ENCODE data around the gene FAM32A. TPM values are rescaled to one million over a fixed set of nuclear protein-coding genes. Genes with fewer than 3 reads are reported as not detected.

FAM32A gene
- total RNA-seq, 1 donor from 2014 or later, result 74.4 TPM

DNA sequence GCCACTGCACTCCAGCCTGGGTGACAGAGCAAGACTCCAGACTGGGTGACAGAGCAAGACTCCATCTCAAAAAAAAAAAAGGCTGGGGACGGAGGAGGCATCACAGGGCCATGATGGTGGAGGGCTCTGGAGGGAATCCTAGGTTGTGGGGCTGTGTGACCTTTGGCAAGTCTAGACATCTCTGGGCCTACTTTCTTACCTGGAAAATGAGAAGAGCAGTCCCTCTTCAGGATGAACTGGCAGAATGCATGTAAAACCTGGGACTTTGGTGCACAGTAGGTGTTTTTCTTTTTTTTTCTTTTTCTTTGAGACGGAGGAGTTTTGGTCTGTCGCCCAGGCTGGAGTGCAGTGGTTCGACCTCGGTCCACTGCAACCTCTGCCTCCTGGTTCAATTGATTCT lies 25.6 kb upstream of the FAM32A start:
- DNase-seq (ENCODE audit: low spot score in 2 of 2), result no peak
- H3K36me3 ChIP-seq, result no peaks in the 10 kb centered on the region
- intact Hi-C loops (cut with DNase I), result no loop called here
- TF ChIP-seq, protein P1, sequence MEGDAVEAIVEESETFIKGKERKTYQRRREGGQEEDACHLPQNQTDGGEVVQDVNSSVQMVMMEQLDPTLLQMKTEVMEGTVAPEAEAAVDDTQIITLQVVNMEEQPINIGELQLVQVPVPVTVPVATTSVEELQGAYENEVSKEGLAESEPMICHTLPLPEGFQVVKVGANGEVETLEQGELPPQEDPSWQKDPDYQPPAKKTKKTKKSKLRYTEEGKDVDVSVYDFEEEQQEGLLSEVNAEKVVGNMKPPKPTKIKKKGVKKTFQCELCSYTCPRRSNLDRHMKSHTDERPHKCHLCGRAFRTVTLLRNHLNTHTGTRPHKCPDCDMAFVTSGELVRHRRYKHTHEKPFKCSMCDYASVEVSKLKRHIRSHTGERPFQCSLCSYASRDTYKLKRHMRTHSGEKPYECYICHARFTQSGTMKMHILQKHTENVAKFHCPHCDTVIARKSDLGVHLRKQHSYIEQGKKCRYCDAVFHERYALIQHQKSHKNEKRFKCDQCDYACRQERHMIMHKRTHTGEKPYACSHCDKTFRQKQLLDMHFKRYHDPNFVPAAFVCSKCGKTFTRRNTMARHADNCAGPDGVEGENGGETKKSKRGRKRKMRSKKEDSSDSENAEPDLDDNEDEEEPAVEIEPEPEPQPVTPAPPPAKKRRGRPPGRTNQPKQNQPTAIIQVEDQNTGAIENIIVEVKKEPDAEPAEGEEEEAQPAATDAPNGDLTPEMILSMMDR (IDR thresholded peaks at IDR 0.05), result no peak
- no peak overlapping the region for H3K4me3 ChIP-seq
- H3K4me1 ChIP-seq, result no peaks in the 10 kb centered on the region
- H3K27me3 ChIP-seq, result no peaks in the 10 kb centered on the region
- no peak overlapping the region for H3K27ac ChIP-seq
- H3K9me3 ChIP-seq, result no peaks in the 10 kb centered on the region

DNA sequence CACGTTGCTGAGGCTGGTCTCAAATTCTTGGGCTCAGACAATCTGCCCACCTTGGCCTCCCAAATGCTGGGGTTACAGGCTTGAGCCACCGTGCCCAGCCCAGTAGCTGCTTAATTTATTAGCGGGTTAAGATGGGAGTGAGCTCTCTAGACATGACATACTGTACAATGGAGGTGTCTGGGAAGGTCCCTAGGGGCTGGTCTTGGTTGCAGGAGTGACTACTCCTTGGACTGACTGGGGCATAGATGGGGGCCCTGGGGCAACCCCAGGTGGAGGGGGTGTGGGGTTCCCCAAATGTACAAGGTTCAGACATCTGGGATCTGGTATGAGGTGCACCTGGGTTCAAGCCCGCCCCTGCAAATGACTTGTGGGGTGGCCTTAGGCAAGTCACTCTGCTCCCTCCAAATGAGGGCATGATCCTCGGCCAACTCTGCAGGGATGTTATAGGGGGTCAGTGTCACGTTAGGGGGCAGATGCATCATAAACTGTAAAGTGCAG lies 24.7 kb upstream of the FAM32A start:
- no peaks in the 10 kb centered on the region for H3K36me3 ChIP-seq
- H3K4me3 ChIP-seq, result no peak overlapping the region
- TF ChIP-seq, protein P1 (IDR thresholded peaks at IDR 0.05), result no peak
- no peak for DNase-seq (ENCODE audit: low spot score in 2 of 2)
- intact Hi-C loops (cut with DNase I), result no loop called here
- H3K27me3 ChIP-seq, result no peaks in the 10 kb centered on the region
- no peaks in the 10 kb centered on the region for H3K9me3 ChIP-seq
- H3K4me1 ChIP-seq, result no peaks in the 10 kb centered on the region
- H3K27ac ChIP-seq, result no peak overlapping the region

DNA sequence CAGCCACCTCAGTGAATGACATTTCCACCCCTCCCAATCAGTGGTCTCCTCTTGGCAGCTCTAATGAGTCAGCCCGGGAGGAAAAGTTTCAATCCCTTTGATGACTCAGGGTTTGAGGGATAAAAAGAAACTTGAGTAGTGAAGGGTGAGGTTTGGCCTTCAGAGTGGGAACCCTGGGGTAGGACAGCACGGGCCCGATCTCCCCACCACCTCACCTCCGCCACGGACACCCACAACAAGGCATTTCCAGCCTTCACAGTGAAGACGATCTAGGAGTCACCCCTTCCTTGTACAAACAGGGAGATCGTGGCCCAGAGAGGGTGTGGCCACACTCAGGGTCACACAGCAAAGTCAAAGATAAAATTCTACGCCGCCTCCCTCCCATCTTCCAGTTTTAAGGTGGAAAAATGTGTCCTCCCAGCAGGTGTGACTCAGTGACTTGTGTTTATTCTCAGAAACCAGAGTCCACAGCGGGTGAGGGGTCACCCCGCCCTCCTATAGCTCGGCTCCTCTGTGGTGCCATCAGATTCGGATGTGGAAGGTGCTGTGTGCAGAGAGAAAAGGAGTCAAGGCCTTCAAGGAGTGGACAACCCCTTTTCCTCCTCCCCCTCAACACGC lies 24.2 kb upstream of the FAM32A start:
- TF ChIP-seq, protein P1 (IDR thresholded peaks at IDR 0.05), result no peak
- Histone ChIP-seq H3K27me3 (no peaks in the 10 kb centered on the region), H3K4me3 (no peak overlapping the region), H3K9me3 (no peaks in the 10 kb centered on the region), H3K36me3 (no peaks in the 10 kb centered on the region), H3K4me1 (no peaks in the 10 kb centered on the region), H3K27ac (no peak overlapping the region)
- no peak for DNase-seq (ENCODE audit: low spot score in 2 of 2)
- intact Hi-C loops (cut with DNase I), result no loop called here

DNA sequence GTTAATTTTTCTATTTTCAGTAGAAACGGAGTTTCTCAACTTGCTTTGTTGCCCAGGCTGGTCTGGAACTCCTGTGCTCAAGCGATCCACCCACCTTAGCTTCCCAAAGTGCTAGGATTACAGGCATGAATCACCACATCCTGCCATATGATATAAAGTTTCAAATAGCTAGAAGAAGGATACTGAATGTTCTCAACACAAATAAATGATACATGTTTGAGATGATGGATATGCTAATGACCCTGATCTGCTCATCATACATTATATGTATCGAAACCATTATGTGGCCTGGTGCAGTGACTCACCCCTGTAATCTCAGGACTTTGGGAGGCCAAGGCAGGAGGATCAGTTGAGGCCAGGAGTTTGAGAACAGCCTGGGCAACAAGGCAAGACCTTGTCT lies 23.4 kb upstream of the FAM32A start:
- Histone ChIP-seq H3K27me3 (no peaks in the 10 kb centered on the region), H3K4me1 (no peaks in the 10 kb centered on the region), H3K4me3 (no peak overlapping the region), H3K27ac (no peak overlapping the region), H3K36me3 (no peaks in the 10 kb centered on the region), H3K9me3 (no peaks in the 10 kb centered on the region)
- intact Hi-C loops (cut with DNase I), result no loop called here
- TF ChIP-seq, protein P1 (IDR thresholded peaks at IDR 0.05), result no peak
- DNase-seq (ENCODE audit: low spot score in 2 of 2), result no peak

DNA sequence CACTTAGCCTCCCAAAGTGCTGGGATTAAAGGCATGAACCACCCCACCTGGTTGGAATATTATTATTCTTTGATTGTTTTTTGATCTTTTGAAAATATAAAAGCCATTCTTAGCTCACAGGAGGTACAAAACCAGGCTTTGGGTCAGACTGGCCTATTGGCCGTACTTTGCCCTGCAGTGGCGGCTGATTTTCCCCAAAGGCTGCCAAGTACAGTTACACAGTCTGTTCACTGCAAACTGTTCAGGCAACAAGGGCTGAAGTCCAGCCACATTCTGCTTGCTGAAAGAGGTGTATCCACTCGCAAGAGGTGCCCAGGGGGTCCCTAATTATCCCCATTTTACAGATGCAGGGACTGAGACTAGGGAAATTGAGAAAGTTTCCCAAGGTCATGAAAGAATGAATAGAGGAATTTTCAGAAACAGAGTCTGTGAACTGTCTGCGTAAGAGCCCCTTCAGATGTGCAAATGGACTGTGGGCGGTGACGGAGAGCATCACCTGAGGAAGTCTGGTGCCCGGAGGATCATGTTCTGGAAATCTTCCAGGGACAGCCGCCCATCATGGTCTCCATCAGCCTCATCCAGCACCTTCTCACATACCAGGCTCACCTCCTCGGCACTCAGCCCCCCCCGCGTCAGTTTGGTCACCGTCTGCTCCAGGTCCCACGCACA lies 20.9 kb upstream of the FAM32A start:
- Histone ChIP-seq H3K4me3 (no peak overlapping the region), H3K27me3 (no peaks in the 10 kb centered on the region), H3K4me1 (no peaks in the 10 kb centered on the region), H3K36me3 (no peaks in the 10 kb centered on the region), H3K27ac (no peak overlapping the region), H3K9me3 (no peaks in the 10 kb centered on the region)
- intact Hi-C loops (cut with DNase I), result no loop called here
- TF ChIP-seq, protein P1 (IDR thresholded peaks at IDR 0.05), result no peak
- no peak for DNase-seq (ENCODE audit: low spot score in 2 of 2)
